Measurements from ENCODE around the gene MCM3AP. TPM values are rescaled to one million over a fixed set of nuclear protein-coding genes. Genes with fewer than 3 reads are reported as not detected.
"Not testable (repeated sequence)": the region's sequence is repeated elsewhere in the genome, so short reads cannot be mapped to it uniquely, and the experiment has no call there.

The MCM3AP gene
- total RNA-seq, 1 donor from 2014 or later: 153 TPM

DNA sequence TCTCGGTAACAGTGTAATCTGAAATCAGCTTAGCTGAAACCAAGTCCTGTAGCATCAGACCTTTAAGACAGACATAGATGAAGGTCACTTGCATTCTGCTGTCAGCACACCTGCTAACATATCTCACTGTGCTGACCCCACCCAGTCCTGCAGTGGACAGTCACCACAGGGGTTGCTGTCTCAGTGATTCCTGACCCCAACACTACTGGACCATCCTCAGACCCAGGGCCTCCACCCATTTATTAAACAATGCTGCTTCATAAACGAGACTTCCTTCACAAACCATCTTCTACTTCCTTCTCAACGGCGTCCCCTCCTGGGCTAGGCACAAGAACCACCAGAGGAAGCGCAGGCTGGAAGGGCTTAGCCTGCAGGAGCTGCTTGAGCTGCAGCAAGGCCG is 39.1 kb downstream of the MCM3AP start:
- no peaks in the 10 kb centered on the region for H3K4me1 Mint-ChIP-seq
- H3K36me3 Mint-ChIP-seq (ENCODE audit: low read depth): peaks cover 12% of the 10 kb centered on the region

DNA sequence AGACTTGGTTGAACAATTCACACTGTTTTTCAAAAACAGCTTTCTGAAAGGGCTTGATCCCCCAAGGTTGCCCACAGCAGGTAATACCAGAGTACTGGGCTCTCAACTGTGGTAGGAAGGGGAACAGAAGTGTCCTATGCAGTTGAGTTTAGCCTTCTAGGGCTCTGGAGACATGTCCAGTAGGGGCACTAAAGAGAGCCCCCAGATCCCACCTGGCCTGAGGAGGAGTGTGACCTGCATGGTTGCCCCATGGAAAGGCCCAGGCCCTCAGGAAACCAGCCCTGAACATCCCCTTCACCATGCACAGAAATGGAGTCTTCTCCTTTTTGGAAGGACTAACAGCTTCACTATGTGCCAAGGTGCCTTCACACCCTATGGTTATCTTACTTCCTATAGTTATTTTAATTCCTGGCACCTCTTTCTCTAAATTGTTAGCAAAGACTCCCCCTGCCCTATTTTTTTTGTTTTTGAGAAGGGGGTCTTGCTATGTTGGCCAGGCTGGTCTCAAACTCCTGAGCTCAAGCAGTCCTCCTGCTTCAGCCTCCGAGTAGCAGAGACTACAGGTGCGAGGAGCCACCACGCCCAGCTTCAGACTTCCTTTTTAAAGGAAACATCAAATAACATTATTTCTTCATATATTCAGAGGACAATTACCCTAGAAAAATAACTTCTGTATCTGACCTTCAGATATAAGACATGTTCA is 40.0 kb downstream of the MCM3AP start:
- Mint-ChIP-seq H3K36me3 (ENCODE audit: low read depth) (peaks cover 17% of the 10 kb centered on the region), H3K4me3 (no peak overlapping the region), H3K27me3 (ENCODE audit: low read depth) (no peaks in the 10 kb centered on the region), H3K4me1 (no peaks in the 10 kb centered on the region), H3K9me3 (no peaks in the 10 kb centered on the region), H3K27ac (ENCODE audit: unreplicated experiment) (no peak overlapping the region)
- TF ChIP-seq CTCF (conservative IDR thresholded peaks at IDR 0.05): no peak
- no peak for DNase-seq (ENCODE audit: low read depth, low spot score)

More for the DNA sequence above, 39.1 kb downstream of the MCM3AP start:
- no peaks in the 10 kb centered on the region for H3K9me3 Mint-ChIP-seq
- no peak overlapping the region for H3K27ac Mint-ChIP-seq (ENCODE audit: unreplicated experiment)
- DNase-seq (ENCODE audit: low read depth, low spot score): no peak
- TF ChIP-seq CTCF (conservative IDR thresholded peaks at IDR 0.05): no peak
- H3K27me3 Mint-ChIP-seq (ENCODE audit: low read depth): no peaks in the 10 kb centered on the region
- no peak overlapping the region for H3K4me3 Mint-ChIP-seq

- DNase-seq (ENCODE audit: low read depth, low spot score): no peak
- Mint-ChIP-seq H3K36me3 (ENCODE audit: low read depth) (peaks cover 22% of the 10 kb centered on the region), H3K9me3 (no peaks in the 10 kb centered on the region), H3K4me1 (no peaks in the 10 kb centered on the region), H3K27ac (ENCODE audit: unreplicated experiment) (no peak overlapping the region), H3K27me3 (ENCODE audit: low read depth) (no peaks in the 10 kb centered on the region), H3K4me3 (no peak overlapping the region)
- no peak for TF ChIP-seq CTCF (conservative IDR thresholded peaks at IDR 0.05)
These were observed 40.8 kb downstream of the MCM3AP start for GRCh38 chr21:46244602-46245001.

DNA sequence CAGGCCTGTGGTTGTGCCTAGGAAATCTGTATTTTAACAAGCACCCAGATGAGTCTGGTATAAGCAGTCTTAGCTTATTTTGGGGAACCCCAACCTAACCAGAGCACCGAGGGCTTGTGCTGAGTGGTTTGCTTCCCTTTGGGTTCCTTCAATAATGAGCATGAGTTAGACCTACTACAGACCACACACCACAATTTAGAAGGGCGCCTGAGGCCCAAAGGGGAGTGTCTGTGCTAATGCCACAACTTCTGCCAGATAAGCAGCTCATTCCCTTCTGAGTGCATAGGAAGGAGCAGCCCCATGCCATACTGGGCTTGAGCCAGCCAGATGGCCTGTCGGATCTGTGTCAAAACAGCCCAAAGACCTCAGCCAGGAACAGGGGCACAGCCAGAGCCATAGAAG is 41.5 kb downstream of the MCM3AP start:
- Mint-ChIP-seq H3K4me1 (no peaks in the 10 kb centered on the region), H3K36me3 (ENCODE audit: low read depth) (peaks cover 28% of the 10 kb centered on the region), H3K9me3 (no peaks in the 10 kb centered on the region), H3K27me3 (ENCODE audit: low read depth) (no peaks in the 10 kb centered on the region), H3K4me3 (no peak overlapping the region), H3K27ac (ENCODE audit: unreplicated experiment) (no peak overlapping the region)
- no peak for DNase-seq (ENCODE audit: low read depth, low spot score)
- no peak for TF ChIP-seq CTCF (conservative IDR thresholded peaks at IDR 0.05)

DNA sequence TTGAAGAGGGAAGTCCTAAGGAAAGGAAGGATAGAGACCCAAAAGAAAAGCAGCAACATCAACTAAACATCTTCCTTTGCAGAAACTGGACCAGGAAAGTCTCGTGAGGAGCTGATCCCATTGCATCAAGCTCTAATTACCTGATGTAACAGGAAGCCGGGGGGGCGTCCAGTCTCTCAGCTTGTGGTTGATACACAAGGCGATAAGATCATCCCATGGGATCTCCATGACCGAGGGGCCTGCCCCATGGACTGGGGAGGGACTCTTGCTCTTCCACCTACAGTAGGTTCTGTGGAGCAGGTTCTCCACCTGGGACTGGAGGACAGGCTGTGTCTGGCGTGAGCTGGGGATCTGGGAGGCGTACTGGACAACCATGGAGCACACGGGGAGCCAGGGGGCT is 42.1 kb downstream of the MCM3AP start:
- Mint-ChIP-seq H3K27ac (ENCODE audit: unreplicated experiment) (no peak overlapping the region), H3K36me3 (ENCODE audit: low read depth) (peaks cover 32% of the 10 kb centered on the region)
- no peak for TF ChIP-seq CTCF (conservative IDR thresholded peaks at IDR 0.05)

DNA sequence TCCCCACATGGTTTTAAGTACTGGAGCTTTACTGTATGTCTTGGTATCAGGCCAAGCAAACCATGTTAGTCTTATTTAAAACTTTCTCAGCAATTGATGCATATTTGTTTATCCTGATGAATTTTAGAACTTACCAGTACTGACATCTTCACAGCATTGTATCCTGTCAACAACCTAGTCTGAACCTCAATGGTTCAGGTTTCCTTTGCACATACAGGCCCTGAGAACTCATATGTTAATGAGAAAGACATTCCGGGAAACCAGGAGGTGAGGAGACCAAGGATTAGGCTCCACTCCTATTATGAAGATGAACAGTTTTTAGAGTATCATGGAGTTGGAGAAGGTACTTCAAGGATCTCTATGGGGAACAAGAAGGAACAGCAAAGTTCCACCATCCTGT is 43.8 kb downstream of the MCM3AP start:
- H3K36me3 Mint-ChIP-seq (ENCODE audit: low read depth): peaks cover 32% of the 10 kb centered on the region
- H3K4me1 Mint-ChIP-seq; H3K4me3 Mint-ChIP-seq; H3K9me3 Mint-ChIP-seq; DNase-seq (ENCODE audit: low read depth, low spot score); H3K27ac Mint-ChIP-seq (ENCODE audit: unreplicated experiment); H3K27me3 Mint-ChIP-seq (ENCODE audit: low read depth): not testable (repeated sequence)

More for the DNA sequence above, 42.1 kb downstream of the MCM3AP start:
- no peak overlapping the region for H3K4me3 Mint-ChIP-seq
- no peaks in the 10 kb centered on the region for H3K9me3 Mint-ChIP-seq
- H3K27me3 Mint-ChIP-seq (ENCODE audit: low read depth): no peaks in the 10 kb centered on the region
- DNase-seq (ENCODE audit: low read depth, low spot score): no peak
- no peaks in the 10 kb centered on the region for H3K4me1 Mint-ChIP-seq
